ENCODE measurements around the gene CAMK4. TPM values are rescaled to one million over a fixed set of nuclear protein-coding genes. Genes with fewer than 3 reads are reported as not detected.

The CAMK4 gene
- total RNA-seq, 1 donor from 2014 or later = 2.7 TPM

DNA sequence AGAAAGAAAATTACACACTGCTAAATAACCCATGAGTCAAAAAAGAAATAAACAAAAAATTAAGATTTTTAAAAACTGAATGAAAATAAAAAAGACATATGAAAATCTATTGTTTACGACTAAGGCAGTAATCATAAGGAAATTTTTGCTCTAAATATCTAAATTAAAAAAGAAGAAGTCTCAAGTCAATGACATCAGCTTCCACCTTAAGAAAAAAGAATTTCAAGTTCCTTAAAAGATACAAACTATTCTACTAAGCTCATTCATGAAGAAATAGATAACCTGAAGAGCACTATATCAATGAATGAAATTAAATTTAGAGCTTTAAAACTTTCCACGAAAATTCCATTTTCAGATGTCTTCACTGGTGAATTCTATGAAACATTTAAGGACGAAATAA lies 303.9 kb downstream of the CAMK4 start:
- no peak for ATAC-seq
- no peaks in the 10 kb centered on the region for H3K27me3 ChIP-seq (ENCODE audit: low read depth)
- H3K36me3 ChIP-seq = no peaks in the 10 kb centered on the region

GRCh38 chr5:111530298-111530740 lies 306.1 kb downstream of the CAMK4 start:
- ATAC-seq = peak; percentile 96 to 97

More for the DNA sequence above, 303.9 kb downstream of the CAMK4 start:
- TF ChIP-seq, protein P1, sequence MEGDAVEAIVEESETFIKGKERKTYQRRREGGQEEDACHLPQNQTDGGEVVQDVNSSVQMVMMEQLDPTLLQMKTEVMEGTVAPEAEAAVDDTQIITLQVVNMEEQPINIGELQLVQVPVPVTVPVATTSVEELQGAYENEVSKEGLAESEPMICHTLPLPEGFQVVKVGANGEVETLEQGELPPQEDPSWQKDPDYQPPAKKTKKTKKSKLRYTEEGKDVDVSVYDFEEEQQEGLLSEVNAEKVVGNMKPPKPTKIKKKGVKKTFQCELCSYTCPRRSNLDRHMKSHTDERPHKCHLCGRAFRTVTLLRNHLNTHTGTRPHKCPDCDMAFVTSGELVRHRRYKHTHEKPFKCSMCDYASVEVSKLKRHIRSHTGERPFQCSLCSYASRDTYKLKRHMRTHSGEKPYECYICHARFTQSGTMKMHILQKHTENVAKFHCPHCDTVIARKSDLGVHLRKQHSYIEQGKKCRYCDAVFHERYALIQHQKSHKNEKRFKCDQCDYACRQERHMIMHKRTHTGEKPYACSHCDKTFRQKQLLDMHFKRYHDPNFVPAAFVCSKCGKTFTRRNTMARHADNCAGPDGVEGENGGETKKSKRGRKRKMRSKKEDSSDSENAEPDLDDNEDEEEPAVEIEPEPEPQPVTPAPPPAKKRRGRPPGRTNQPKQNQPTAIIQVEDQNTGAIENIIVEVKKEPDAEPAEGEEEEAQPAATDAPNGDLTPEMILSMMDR (IDR thresholded peaks at IDR 0.05) = no peak
- no peaks in the 10 kb centered on the region for H3K9me3 ChIP-seq
- no peak overlapping the region for H3K4me3 ChIP-seq
- H3K4me1 ChIP-seq = peaks cover 22% of the 10 kb centered on the region
- DNase-seq = no peak
- intact Hi-C loops (cut with DNase I) = no loop called here
- no peak overlapping the region for H3K27ac ChIP-seq

GRCh38 chr5:111532886-111533582 lies 308.9 kb downstream of the CAMK4 start:
- no peaks in the 10 kb centered on the region for H3K27me3 ChIP-seq (ENCODE audit: low read depth)
- TF ChIP-seq, protein P1 (IDR thresholded peaks at IDR 0.05) = no peak
- no peaks in the 10 kb centered on the region for H3K36me3 ChIP-seq
- no peak for DNase-seq
- ATAC-seq = no peak
- no peak overlapping the region for H3K4me3 ChIP-seq
- H3K9me3 ChIP-seq = no peaks in the 10 kb centered on the region
- no peak overlapping the region for H3K27ac ChIP-seq
- intact Hi-C loops (cut with DNase I) = no loop called here
- H3K4me1 ChIP-seq = peaks cover 30% of the 10 kb centered on the region

More at GRCh38 chr5:111530298-111530740, 306.1 kb downstream of the CAMK4 start:
- Histone ChIP-seq H3K4me3 (no peak overlapping the region), H3K9me3 (no peaks in the 10 kb centered on the region), H3K27ac (peak overlapping the region; percentile 66), H3K36me3 (no peaks in the 10 kb centered on the region), H3K27me3 (ENCODE audit: low read depth) (no peaks in the 10 kb centered on the region), H3K4me1 (peaks cover 30% of the 10 kb centered on the region)
- intact Hi-C loops (cut with DNase I) = no loop called here
- peak; percentile 86 for DNase-seq
- TF ChIP-seq, protein P1 (IDR thresholded peaks at IDR 0.05) = no peak

GRCh38 chr5:111535879-111536549 lies 311.8 kb downstream of the CAMK4 start:
- Histone ChIP-seq H3K4me3 (no peak overlapping the region), H3K9me3 (no peaks in the 10 kb centered on the region), H3K27me3 (ENCODE audit: low read depth) (no peaks in the 10 kb centered on the region), H3K27ac (no peak overlapping the region), H3K36me3 (no peaks in the 10 kb centered on the region), H3K4me1 (peaks cover 15% of the 10 kb centered on the region)
- DNase-seq (no peak), ATAC-seq (no peak)
- intact Hi-C loops (cut with DNase I) = no loop called here
- TF ChIP-seq, protein P1 (IDR thresholded peaks at IDR 0.05) = no peak

- DNase-seq (no peak), ATAC-seq (no peak)
- intact Hi-C loops (cut with DNase I) = no loop called here
- Histone ChIP-seq H3K36me3 (no peaks in the 10 kb centered on the region), H3K27me3 (ENCODE audit: low read depth) (no peaks in the 10 kb centered on the region), H3K27ac (no peak overlapping the region), H3K9me3 (no peaks in the 10 kb centered on the region), H3K4me1 (peaks cover 11% of the 10 kb centered on the region), H3K4me3 (no peak overlapping the region)
- TF ChIP-seq, protein P1 (IDR thresholded peaks at IDR 0.05) = no peak
Observed at GRCh38 chr5:111537141-111538024, 313.2 kb downstream of the CAMK4 start.

All from lower lobe of right lung (tissue), 2 donors.